DMS 273 (cell line): ENCODE data around the gene SYT9.
"Not testable (repeated sequence)": the region's sequence is repeated elsewhere in the genome, so short reads cannot be mapped to it uniquely, and the experiment has no call there.

Source experiments
- DNase-seq: peaks from one replicate; lab custom pipeline; 2025; ENCODE audit not compliant: unreplicated experiment; lab: John Stamatoyannopoulos, UW

The SYT9 gene

DNA sequence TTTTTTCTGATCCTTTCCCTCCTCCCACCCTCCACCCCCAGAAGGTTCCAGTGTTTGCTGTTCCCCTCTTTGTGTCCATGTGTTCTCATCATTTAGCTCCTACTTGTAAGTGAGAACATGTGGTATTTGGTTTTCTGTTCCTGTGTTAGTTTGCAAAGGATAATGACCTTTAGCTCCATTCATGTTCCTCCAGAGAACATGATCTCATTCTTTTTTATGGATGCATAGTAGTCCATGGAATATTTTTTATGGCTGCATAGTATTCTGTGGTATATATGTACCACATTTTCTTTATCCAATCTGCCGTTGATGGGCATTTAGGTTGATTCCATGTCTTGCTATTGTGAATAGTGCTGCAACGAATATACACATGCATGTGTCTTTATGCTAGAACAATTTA is 83.7 kb downstream of the SYT9 start:
- not testable (repeated sequence) for DNase-seq

DNA sequence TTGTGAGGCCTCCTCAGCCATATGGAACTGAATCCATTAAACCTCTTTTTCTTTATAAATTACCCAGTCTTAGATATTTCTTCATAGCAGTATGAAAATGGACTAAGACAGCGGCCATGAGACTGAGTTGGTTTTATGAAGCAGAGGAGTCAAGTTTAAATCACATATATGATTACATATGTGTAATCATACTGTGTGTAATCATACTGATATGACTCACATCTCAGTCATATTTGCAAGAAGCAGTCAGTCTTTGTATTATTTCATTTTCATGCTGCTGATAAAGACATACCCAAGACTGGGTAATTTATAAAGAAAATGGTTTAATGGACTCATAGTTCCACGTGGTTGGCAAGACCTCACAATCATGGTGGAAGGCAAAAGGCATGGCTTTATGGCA is 89.8 kb downstream of the SYT9 start:
- DNase-seq = no peak

DNA sequence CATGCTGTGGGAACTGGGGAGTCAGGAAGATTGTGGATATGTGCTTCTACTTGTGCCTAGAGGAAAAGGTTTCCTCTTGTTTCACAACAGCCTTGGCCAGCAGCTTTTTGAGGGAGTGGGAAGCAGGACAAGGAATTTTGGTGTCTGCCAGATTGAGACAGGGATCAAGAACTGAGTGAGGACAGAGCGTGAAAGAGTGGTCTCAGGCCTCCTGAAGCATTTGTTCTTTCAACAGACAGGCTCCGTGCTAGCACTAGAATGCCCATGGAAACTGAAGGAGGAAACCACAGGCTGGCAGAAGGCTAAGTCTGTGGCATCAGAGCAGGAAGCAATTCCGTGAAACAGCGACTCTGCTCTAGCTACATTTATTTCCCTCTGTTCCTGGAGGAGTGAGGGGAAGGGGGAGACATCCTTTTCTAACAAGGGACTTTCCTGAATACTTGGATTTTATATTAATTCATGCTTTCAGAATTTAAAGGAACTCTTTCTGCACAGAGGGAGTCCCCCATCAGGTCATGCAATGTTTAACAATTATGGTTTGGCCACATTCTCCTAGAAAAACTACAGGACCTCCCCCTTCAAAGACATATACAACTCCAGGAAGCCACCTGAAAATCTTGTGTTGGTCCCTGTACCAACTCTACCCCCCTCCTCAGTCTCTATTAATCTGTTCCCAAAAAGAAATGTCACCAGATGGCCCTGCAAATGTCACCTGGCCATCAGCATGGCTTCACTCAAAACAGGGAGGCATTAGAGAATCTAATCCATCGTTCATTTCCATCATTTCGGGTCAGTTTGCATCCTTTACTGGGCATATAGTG is 96.1 kb downstream of the SYT9 start:
- no peak for DNase-seq

DNA sequence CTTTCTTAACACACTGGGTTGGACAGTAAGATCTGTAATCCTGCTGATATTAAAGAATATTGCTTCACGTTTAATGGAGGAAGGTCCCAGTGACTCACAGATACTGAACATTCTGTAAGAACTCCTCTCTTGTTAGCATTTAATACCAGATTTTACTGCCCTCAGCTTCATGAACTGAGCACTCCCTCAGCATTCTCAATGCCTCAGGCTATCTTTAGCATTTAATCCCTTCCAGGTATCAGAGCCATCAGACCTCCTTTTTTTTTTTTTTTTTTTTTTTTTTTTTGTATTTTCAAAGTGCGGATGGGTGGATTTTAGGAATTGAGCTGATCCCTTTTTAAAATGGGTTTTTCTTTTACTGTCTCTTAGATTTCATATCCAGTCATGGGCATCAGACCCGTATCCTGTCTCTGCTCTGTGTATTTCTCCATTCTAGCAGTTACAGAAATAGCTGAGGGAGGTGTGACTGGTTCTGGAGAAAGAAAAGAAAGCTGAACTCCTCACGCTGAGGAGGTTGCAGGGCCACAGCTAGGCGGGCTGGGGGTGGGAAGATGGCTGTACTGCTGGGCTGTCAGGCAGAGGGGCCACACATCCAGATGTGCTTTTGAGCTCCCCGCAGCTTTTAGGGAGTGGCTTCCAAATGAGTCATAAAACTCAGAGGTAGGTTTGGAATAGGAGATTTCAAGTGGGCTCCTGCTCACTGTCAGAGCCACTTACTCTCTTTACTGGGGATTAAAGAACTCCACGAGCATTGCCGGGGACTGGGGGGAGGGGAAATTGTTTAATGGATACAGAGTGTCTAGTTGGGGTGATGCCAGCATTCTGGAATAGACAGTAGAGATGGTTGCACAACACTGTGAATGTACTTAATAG is 97.0 kb downstream of the SYT9 start:
- DNase-seq = no peak

DNA sequence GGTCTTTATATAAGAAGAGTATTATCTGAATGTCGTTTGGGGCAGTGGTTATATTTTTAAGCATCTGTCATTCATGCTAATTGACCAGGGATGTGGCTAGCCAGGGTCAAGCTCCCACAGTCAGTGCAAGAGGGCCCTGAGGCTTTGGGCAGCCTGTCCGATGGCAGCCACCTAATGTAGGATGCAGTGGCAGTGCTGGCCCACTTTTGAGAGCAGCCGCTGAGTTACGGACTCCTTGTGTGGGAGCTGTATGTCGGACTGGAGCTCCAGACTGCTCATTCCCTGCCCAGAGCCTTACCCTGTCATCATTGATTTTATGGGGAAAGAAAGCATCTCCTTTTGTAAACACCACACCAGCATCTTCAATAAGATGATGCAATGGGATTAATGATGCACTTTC is 99.5 kb downstream of the SYT9 start:
- DNase-seq = no peak

DNA sequence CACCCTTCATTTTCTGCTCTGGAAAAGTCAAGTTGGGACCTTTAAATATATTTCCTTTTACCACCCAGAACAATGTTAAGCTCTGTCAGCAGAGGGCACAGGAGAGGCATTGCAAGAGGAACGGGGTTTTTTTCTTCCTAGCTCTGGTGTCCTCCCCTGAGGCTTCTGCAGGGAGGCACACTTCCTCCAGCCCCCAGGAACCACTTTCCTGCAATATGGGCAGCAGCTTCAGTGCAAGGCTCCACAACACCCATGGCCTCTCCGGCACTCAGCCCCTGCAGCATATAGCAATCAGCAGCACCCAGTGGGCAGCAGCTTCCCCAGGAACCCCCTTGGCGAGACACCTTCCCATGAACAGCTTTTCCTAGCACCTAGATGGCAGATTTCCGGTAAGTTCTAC is 101.4 kb downstream of the SYT9 start:
- peak; percentile 32 for DNase-seq

DNA sequence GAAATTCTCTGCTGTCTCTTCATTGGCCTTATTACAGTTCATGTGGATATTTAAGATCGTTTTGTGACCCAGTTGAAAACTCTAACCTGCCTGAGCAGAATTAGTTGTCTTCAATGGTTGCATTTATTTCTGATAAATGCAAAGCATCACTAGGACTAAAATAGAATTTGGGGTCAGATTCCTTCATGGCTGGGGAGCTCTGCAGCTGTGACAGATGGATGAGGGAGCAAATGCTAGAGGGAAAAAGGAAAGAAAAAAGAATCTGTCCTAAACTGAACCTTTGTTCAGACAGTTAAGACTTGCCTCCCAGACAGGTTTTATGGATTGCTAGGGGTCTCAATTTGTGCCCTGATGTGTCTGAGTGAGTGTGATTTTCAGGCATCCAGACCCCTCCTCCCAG is 113.0 kb downstream of the SYT9 start:
- no peak for DNase-seq

DNA sequence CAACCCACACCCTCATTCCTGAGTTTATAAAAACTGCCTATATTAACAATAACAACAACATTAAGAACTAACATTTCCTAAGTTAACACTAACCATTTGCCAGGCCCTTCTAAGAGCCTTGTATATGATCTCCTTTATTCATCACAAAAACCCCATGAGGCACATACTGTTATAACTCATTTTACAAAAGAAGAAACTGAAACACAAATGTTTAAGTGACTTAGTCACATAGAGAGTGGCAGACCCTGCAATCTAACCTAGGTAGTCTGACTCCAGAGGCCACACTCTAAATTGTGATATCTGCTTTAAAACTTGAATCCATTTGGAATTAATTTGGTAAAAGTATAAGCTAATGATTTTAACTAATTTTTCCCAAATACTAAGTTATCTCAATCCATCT is 116.1 kb downstream of the SYT9 start:
- DNase-seq = no peak

DNA sequence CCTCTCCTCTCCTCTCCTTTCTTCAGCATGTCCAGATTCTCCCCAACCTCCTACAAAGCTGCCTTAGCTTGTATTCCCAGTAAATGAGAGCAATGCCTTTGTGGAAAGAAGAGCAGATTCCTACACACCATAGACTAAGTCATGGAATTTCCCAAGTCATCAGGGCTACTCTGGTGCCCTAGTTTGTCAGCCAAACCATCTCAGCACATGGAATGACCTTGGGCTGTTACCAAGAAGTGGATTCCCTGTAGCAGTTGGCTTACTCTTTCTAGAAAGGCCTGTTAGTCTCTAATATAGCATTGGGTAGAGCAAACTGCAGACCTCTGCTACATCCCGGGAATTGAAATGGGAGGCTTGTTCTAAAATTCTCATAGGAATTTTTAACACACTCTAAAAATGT is 124.7 kb downstream of the SYT9 start:
- DNase-seq = no peak

DNA sequence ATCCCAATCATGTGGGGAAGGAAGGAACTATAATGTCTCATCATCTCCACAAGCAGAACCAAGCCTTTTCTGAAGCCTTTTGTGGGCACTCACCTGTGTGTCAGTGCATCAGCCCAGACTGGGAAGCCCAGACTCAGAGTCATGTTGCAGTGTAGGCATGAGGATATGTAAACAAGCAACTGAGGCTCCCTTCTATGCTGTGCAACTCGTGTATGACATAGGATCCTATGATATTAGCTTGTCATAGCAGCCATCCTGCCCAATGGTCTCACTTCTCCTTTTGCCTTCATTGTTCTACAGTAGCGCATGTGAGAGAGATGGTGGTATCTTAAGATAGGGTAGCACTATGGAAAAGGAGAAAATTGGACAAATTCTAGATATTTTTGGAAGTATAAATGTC is 130.2 kb downstream of the SYT9 start:
- DNase-seq = no peak

DNA sequence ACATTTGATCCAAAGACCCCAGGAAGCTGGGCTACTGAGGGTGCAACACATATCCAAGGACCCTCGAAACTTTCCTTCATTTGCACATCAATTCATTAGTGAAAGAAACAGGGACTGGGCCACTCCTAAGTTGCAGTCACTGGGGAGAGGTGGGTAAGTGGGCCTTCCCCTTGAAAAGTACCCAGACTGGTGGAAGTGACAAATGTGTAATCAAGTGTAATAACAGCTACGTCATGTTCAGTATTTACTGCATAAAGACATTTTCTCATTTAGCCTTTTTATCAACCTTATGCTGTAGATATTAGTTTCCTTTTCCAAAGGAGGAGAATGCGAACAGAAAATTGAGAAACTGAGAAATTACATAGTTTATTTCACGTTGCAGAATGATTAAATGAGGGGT is 131.7 kb downstream of the SYT9 start:
- DNase-seq = no peak

DNA sequence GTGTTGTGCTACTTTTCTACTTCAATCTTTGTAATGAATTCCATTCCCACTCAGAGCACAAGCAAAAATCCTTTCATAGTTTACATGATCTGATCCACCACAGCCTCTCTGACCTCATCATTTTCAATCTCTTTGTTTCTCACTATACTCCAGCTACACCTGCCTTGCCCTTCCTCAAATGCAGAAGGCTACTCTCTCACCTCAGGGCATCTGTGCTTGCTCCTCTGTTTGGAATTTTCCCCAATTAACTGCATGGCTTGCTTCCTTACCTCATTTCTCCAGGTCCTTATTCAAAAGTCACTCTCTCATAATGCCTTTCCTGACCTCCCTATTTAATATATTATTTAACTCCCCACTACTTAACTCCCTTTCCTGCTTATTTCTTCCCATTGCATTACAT is 133.0 kb downstream of the SYT9 start:
- DNase-seq = no peak

DNA sequence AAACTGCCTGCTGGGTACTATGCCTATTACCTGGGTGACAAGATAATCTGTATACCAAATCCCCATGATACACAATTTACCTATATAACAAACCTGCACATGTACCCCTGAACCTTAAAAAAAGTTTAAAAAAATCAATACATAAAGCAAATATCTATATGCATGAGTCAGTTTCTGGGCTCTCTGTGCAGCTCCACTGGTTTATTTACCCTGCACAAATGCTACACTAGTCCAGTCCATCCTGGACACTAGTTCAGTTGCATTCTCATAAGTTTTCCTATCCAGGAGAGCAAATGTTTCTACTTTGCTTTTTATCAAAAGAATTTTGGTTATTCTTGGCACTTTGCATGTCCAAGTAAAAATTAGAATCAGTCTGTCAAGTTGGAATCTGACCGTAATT is 133.8 kb downstream of the SYT9 start:
- no peak for DNase-seq

DNA sequence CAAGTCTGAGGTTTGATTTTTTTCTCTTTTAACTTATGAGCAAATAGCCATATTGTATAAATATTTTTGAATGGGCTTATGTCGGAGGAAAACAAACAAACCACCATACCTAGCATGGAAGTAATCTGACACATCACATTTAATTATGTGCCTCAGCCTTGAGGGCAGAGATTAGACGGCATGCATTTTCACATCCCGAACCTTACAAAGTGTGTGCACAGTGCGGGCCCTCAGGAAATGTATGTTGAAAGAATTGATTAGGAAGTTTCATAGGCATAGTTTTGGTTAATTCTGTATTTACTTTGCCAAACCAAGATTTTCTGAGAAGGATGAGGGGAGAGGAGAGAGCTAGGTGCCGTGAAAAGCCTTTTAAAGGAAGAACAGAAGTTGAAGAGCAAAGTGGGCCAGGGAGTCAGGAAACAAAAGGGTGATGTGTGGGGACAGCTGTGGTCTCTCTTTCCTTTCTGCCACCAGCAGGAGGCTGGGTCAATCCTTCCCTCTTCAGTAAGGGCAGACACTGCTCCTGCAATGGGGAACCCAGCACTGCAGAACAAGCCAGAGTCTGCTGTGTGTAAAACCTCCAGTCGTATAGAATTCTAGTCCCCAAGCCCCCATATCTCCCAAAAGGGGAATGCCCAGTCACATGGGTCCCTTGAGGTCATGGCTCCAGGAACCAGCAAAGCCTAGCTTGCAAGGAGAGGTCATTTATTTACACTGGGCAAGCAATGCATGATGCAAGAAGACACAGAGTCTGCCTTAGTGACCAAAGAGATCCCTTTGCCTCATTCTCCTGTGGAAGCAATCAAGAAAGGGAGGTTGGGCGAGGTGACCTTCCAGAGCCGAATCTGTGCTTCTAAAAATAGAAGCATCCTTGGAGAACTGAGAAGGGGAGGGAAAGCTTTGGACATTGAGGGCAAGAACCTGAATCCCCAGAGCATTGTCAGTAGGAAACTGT is 162.5 kb downstream of the SYT9 start:
- no peak for DNase-seq

DNA sequence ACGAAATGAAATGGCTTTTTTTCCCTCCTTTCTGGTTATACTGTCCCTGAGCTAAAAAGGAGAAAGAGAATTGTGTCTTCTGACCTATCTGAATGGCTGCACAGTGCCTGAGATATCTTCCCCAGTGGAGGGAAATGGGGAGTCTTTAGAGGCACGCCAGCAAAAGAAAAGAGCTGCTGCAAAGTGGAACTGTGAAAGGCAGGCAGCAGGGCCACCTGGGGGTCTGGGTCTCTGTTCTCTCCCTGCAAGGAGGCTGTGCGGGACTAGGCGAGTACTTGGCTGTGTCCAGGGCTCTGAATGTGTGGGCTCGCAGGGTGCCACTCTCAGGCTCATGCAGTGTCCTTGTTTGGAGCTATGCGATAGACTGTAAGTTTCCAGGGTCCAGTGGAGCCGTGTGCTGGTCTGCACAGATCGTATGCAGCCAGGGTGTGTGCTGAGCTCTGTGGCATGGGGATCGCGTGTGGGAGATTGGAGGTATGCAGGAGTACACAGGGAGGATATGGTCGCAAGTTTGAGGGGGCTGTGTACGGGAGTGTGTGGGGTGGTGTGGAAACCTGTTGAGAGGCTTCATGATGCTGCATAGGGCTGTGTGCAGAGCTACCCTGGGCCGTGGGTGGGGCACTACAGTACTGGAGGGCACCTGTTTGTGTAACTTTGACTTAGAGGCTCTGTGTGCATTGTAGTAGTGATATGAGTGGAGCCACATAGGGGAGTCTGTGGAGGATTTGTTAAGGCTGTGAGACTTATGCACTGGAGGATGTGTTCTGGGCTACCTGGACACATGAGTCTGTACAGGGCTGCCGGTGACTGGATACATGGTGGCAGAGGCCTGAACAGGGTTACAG is 163.5 kb downstream of the SYT9 start:
- DNase-seq = no peak

DNA sequence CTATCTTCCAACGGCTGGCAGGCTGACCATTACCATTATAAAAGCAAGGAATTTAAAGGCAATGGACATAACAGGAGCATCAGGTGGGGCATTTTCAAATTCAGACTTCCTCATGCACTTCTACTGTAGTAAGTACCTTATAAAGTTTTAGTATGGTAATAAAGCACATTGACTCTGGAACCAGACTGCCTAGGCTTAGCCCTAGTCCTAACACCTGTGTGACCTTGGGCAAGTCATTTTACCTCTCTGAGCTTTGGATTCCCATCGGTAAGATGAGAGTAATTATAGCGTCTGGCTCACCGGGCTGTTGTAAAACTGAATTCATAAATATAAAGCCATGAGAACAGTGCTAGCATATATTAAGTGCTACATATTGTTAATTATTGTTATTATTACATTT is 164.4 kb downstream of the SYT9 start:
- no peak for DNase-seq

DNA sequence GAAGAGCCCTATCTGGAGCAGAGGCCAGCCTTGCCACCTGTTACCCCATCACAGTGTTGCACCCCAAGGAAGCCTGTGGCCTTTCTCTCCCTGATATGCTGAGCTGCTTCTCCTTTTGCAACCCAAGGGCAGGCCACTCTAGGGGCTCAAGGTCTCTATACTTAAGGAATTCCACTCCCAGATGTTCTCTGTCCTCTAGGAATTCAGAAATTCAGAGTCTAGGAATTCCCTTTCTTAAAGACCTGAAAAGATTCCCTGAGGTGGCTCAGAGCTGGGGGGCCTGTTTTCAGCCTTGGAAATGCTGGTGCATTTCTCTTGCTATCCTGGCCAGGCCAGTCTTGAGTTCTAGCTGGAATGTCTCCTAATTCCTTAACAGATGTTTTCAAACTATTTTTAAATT is 165.6 kb downstream of the SYT9 start:
- no peak for DNase-seq

DNA sequence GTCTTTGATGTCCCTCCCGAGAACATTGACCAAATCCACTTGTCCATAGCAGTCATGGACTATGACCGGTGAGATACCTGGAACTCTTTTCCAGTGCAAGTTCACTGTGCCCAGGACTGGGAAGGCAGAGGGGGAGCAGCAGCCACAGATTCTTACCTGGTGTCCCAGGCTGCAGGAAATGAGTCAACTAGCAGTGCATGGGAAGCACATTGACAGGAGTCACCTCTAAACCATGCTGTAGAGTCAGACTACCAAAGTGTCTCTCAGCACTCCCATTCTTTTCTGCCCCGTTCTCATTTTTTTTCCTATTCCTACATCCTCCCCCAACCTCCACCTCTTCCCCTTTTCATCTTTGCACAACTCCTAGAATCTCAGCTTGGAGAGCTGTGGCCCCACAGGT is 166.4 kb downstream of the SYT9 start:
- DNase-seq = no peak

DNA sequence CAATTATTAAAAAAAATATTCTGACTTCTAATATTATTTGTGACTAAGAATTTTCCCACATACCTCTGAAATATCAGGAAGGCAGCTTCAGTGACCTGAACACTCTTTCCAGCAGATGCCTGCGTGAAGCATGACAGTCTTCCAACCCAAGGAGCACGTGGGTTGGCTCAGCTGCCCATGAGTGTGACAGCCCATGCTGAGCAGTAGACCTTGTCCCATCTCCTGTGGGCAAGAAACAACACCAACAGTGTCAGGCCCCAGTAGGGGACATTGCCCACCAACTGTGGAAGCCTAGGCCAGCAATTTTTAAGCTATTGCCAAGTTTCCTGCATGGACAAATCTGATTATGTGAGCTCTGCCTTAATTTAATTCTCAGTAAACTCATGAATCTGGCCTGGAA is 167.2 kb downstream of the SYT9 start:
- no peak for DNase-seq

DNA sequence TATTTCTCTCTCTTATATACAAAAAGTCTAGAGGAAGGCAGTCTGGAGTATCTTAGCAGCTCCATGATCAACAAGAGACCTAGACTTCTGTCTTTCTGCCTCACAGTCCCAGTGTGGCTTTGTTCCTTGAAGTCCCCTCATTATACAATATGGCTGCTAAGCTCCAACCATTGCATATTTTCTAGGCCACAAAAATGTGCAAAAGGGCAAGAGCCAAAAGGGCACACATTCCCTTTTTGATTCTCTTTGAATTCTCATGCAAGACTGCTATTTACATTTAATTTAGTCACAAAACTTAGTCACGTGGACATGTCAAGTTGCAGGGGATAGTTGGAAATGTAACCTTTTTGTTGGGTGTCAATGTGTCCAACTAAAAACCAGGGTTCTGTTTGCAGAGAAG is 169.4 kb downstream of the SYT9 start:
- no peak for DNase-seq
